Activated naive CD4-positive, alpha-beta T cell treated with anti-CD3 and anti-CD28 coated beads, Interleukin-2, amount 50 U/mL, for 16 hours (primary cell): ENCODE data around the gene C18orf32.
"Not testable (repeated sequence)": the region's sequence is repeated elsewhere in the genome, so short reads cannot be mapped to it uniquely, and the experiment has no call there.

Source experiments
- DNase-seq: peaks from one replicate; pipeline ENCODE4 v3.0.0-alpha.2; 2020

The C18orf32 gene

GRCh38 chr18:49467019-49467563, 19.9 kb downstream of the C18orf32 start:
- no peak for DNase-seq

- DNase-seq = no peak
These were observed 22.1 kb downstream of the C18orf32 start for GRCh38 chr18:49464718-49465598.

- DNase-seq = no peak
These were observed 25.4 kb downstream of the C18orf32 start for GRCh38 chr18:49461602-49461977.

- DNase-seq = no peak
These were observed 25.9 kb downstream of the C18orf32 start for GRCh38 chr18:49460976-49461601.

GRCh38 chr18:49459404-49460171, 27.4 kb downstream of the C18orf32 start:
- DNase-seq = peak; percentile 47

- no peak for DNase-seq
These were observed 29.4 kb downstream of the C18orf32 start for GRCh38 chr18:49457616-49458015.

GRCh38 chr18:49456794-49457193, 30.2 kb downstream of the C18orf32 start:
- no peak for DNase-seq

GRCh38 chr18:49452534-49452933, 34.5 kb downstream of the C18orf32 start:
- not testable (repeated sequence) for DNase-seq

- DNase-seq = peak; percentile 23
These were observed 39.0 kb downstream of the C18orf32 start for GRCh38 chr18:49447810-49448745.

- DNase-seq = no peak
These were observed 40.6 kb downstream of the C18orf32 start for GRCh38 chr18:49446481-49446880.

GRCh38 chr18:49444581-49444980, 42.5 kb downstream of the C18orf32 start:
- DNase-seq = no peak

GRCh38 chr18:49443837-49444236, 43.2 kb downstream of the C18orf32 start:
- no peak for DNase-seq

- no peak for DNase-seq
These were observed 45.6 kb downstream of the C18orf32 start for GRCh38 chr18:49441338-49441938.

- DNase-seq = no peak
These were observed 51.9 kb downstream of the C18orf32 start for GRCh38 chr18:49435170-49435569.

GRCh38 chr18:49432602-49433001, 54.4 kb downstream of the C18orf32 start:
- no peak for DNase-seq

GRCh38 chr18:49431165-49431962, 55.7 kb downstream of the C18orf32 start:
- DNase-seq = no peak
